ENCODE data around the gene TP53. TPM values are rescaled to one million over a fixed set of nuclear protein-coding genes. Genes with fewer than 3 reads are reported as not detected.

TP53 gene
- 47.4 TPM for total RNA-seq

DNA sequence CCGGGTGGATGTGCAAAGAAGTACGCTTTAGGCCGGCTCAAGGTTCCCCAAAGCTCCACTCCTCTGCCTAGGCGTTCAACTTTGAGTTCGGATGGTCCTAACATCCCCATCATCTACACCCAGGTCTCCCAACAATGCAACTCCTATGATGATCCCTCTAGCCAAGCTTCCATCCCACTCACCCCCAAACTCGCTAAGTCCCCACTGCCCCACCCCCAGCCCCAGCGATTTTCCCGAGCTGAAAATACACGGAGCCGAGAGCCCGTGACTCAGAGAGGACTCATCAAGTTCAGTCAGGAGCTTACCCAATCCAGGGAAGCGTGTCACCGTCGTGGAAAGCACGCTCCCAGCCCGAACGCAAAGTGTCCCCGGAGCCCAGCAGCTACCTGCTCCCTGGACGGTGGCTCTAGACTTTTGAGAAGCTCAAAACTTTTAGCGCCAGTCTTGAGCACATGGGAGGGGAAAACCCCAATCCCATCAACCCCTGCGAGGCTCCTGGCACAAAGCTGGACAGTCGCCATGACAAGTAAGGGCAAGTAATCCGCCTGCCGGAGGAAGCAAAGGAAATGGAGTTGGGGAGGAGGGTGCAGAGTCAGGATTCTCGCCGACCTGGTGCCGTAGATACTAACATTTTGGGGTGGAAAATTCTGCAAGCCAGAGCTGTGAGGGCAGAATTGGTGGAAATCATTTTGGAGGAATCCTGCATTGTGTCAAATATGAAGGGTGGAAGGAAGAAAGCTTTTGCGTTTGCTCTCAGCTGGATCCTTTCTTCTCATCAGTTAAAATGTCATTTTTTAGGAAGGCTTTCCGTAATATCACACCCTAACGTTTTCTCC lies at the start of gene TP53:
Gene TP53 (minus strand): TSS at position 419 of the 836 bp plus-strand sequence. CDS start 10,896 bp downstream, outside the sequence.

DNA sequence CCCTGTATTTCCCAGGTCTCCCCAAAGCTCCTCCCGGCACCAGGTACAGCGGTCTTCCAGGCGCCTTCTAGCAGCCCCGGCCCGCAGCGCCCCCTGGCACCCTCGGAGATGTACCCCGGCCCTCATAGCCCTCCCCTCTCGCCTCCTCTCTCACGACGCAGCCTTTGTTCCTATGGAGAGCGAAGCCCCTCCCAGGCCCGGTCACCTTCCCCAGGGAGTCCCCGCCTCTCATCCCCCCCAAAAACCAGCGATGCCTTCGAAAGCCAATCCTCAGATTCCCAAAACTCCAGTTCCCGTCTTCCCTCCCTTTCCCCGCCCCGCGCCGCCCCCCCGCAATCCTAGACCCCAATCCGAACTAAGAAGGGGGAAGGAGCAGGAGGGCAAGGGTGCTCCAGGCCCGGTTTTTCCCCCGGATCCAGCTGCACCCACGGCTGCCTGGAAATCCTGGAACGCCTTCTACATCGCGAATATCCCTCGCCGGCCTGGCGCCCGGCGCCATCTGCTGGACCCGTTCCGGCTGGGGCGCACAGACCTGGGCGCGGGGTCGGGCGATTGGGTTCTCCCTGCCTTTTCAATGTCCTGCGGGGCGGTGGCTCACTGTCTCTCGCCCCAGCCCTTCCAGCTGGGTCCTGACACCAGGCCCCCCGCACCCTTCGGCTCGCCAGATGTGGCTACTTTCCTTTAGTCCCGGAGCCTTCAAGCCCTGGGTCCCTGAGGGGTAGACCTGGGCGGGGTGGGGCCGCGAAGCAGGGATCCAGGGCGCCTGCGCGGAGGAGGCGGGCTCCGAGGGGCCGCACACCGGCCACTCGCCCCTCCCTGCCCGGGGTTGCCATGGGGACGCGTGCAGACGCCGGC lies 29.8 kb upstream of the TP53 start, which contains the start of gene DNAH2:
Gene DNAH2 (plus strand): TSS at position 844 of the 855 bp plus-strand sequence. CDS start 1,991 bp downstream, outside the sequence.

DNA sequence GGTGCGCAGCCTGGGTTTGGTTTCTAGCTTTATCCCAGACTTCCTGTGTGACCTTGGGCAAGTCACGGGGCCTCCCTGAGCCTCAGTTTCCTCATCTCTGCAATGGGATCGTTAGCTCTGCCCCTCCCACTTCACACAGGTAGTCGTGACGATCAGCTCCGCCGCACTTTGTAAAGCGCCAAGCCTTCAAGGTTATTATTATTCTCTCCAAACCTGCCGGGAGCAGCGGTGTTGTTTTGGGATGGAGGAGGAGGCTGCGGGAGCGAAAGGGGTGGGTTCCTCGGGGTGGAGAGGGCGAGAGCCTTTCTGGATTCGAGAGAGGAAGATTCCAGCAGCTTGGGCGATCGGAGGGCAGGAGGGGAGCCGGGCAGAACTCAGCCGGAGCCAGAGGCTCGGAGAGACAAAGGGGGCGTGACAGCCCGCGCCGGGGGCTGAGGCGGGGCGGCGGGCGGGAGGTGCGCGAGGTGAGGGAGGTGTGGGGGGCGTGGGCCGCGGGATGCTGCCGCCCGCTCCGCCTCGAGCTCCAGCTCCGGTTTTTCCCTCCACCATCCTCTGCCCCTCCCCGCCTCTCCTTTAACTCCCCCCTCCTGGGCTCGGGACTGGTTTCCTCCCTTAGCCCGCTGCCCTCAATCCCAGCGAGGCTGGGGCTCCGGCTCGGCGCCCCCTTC lies 17.4 kb upstream of the TP53 start, which contains the start of gene EFNB3:
Gene EFNB3 (plus strand): TSS at position 602 of the 668 bp plus-strand sequence. CDS start 397 bp downstream, outside the sequence.

DNA sequence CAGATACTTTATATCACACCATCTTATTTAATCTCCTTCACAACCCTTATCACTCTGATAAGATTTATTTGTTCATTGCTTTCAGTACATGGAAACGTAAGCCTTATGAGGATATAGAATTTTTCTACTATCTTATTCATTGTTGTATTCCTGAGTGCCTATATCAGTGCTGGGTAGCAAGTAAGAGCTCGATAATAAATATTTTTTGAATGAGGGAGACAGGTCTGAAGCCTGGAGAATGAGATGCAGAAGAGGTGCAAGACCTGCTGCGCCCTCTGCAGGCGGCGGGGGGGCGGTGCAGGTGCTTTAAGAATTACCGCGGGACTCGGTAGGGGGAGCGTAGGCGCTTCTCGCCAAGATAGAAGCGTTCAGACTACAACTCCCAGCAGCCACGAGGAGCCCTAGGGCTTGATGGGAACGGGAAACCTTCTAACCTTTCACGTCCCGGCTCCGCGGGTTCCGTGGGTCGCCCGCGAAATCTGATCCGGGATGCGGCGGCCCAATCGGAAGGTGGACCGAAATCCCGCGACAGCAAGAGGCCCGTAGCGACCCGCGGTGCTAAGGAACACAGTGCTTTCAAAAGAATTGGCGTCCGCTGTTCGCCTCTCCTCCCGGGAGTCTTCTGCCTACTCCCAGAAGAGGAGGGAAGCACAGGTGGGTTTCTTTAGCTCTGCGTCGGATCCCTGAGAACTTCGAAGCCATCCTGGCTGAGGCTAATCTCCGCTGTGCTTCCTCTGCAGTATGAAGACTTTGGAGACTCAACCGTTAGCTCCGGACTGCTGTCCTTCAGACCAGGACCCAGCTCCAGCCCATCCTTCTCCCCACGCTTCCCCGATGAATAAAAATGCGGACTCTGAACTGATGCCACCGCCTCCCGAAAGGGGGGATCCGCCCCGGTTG lies 868 bp upstream of the TP53 start, which contains the start of gene WRAP53:
Gene WRAP53 (plus strand): TSS at position 570 of the 900 bp plus-strand sequence. CDS start 172 bp downstream, at position 742.

DNA sequence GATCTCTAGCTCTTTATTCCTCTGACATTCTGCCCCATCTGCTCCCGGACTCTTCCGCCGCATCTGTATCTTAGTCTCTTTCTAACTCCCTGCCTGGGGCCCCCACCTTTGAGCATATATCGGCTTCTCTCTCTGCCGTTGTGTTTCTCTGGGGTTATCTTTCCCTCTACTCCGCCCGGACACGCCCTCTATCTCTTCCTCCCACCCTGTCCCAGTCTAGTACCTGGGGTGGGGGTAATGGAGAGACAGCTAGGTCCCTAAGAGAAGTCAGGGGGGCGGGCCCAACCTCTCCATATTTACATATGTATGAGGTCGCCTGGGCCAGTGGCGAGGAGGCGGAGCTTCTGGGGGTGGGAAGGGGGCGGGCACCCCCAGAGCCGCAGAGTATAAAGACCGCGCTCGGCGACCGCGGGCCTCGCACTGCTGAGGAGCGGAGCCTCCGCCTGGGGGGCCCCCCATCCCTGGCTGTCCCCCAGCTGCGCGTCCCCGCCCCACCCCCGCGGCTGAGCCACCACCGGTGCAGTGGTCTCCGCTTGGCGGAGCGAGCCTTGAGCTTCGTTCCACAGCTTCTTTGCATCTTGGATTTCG lies 36.7 kb downstream of the TP53 start, which contains the start of gene ATP1B2:
Gene ATP1B2 (plus strand): TSS at position 418 of the 588 bp plus-strand sequence. CDS start 593 bp downstream, outside the sequence.

DNA sequence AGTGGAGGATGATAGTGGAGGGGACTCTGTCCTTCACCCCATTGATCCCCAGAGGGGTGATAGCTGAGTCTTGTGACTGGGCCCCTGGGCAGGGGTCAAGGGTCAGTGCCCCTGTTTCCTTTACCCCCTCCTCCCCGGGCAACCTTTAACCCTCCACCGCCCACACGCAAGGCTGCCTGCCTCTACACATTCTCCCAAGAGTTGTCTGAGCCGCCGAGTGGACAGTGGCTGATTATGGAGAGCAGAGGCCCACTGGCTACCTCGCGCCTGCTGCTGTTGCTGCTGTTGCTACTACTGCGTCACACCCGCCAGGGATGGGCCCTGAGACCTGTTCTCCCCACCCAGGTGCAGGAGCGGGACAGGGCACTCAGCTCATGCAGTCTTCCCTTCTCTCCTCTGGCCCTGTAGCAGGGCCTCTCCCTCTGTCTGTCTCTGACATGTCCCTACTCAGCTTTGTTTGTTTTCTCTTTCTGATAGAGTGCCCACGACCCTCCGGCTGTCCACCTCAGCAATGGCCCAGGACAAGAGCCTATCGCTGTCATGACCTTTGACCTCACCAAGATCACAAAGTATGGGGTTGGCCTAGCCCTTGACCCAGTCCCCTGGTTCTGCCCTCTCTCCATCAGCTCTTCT lies 57.2 kb downstream of the TP53 start, which contains the start of gene SHBG:
Gene SHBG (plus strand): TSS at position 197 of the 633 bp plus-strand sequence. CDS start 38 bp downstream, at position 235.

DNA sequence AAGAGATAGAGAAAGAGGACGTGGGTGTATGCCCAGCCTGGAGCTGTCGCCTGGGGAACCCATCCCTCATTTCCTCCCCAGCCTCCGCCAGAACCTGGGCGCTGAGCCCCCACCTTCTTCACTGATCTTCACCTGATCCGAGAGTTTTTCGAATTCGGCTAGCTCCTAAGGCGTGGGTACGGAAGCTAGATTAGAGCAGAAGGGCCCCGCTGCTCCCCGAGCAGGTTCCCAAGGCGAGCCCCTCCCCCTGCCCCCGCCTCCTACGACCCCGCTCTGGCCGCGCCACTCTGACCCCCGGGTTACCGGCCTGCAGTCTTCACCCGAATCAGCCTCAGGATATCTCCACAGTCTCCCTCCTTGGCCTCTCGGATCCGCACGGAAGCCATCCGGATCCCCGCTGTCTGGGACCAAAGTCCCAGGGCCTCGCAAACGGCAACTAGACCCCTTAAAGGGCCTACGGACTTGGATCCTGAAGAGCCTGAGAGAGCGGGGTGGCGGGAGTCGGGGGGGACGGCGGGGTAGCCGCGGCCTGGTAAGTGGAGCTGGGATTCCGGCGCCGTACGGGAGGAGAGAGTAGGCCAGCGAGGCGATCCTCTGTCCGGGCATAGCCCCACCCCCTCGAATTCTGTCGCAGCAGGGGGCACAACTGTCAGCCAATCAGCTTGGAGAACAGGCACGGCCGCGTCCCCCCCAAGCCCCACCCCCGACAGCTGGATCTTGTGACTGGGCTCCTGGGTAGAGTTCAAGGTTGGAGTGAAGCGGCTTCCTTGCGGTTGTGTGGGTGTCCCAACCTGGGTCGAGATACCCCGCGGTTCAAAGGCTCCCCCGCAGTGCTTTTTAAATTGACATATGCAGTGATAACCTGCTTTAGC lies 59.8 kb downstream of the TP53 start, which contains the start of gene SAT2:
Gene SAT2 (minus strand): TSS at position 572 of the 872 bp plus-strand sequence. CDS start 186 bp downstream, at position 386.

Other genes starting within 250 kb of the TP53 start
- 4.8 TPM for gene FGF11, start 248.0 kb downstream of the TP53 start, total RNA-seq
- gene CHRNB1, start 242.4 kb downstream of the TP53 start, total RNA-seq: 21.4 TPM
- gene ZBTB4, start 207.9 kb downstream of the TP53 start, total RNA-seq: 31.0 TPM
- gene SLC35G6, start 206.0 kb downstream of the TP53 start, total RNA-seq: not detected
- gene POLR2A, start 203.1 kb downstream of the TP53 start, total RNA-seq: 118 TPM
- gene TNFSF12, start 138.4 kb downstream of the TP53 start, total RNA-seq: 11.6 TPM
- gene TNFSF13, start 128.7 kb downstream of the TP53 start, total RNA-seq: 10.2 TPM
- 58.0 TPM for gene SENP3, start 125.6 kb downstream of the TP53 start, total RNA-seq
- 16.2 TPM for gene CD68, start 107.9 kb downstream of the TP53 start, total RNA-seq
- 49.6 TPM for gene MPDU1, start 103.6 kb downstream of the TP53 start, total RNA-seq
- gene SOX15, start 97.4 kb downstream of the TP53 start, total RNA-seq: 1.5 TPM
- 30.3 TPM for gene FXR2, start 72.6 kb downstream of the TP53 start, total RNA-seq
- 56.3 TPM for gene SAT2, start 59.7 kb downstream of the TP53 start, total RNA-seq
- 2.6 TPM for gene SHBG, start 57.4 kb downstream of the TP53 start, total RNA-seq
- 13.1 TPM for gene ATP1B2, start 36.6 kb downstream of the TP53 start, total RNA-seq
- gene WRAP53, start 987 bp upstream of the TP53 start, total RNA-seq: 8.2 TPM
- gene EFNB3, start 17.7 kb upstream of the TP53 start, total RNA-seq: 8.7 TPM
- 0.47 TPM for gene DNAH2, start 30.3 kb upstream of the TP53 start, total RNA-seq
- 22.2 TPM for gene KDM6B, start 146.7 kb upstream of the TP53 start, total RNA-seq
- gene TMEM88, start 167.6 kb upstream of the TP53 start, total RNA-seq: 21.1 TPM
- 139 TPM for gene NAA38, start 170.1 kb upstream of the TP53 start, total RNA-seq
- gene CYB5D1, start 170.5 kb upstream of the TP53 start, total RNA-seq: 17.4 TPM
- 136 TPM for gene CHD3, start 201.3 kb upstream of the TP53 start, total RNA-seq
- gene RNF227, start 228.8 kb upstream of the TP53 start, total RNA-seq: 7.0 TPM
- gene KCNAB3, start 242.4 kb upstream of the TP53 start, total RNA-seq: 4.1 TPM
- gene TRAPPC1, start 244.5 kb upstream of the TP53 start, total RNA-seq: 30.5 TPM
- 36.7 TPM for gene CNTROB, start 244.7 kb upstream of the TP53 start, total RNA-seq

Measured in metanephros (tissue), 1 donor.